H1 (cell line): ENCODE measurements around the gene CAMTA1. TPM values are rescaled to one million over a fixed set of nuclear protein-coding genes. Genes with fewer than 3 reads are reported as not detected.

Experiments
- CTCF ChIA-PET: fragments of 300-600 bp; sonication (Branson Sonifier 250); formaldehyde crosslinking; loops from one replicate; lab custom pipeline; 2021; ENCODE audit not compliant: partially characterized antibody; lab: Charles Lee
- POLR2A ChIA-PET: fragments of 300-600 bp; sonication (Branson Sonifier 250); formaldehyde crosslinking; loops from one replicate; lab custom pipeline; 2021; ENCODE audit warnings: inconsistent platforms; ENCODE audit not compliant: partially characterized antibody; lab: Charles Lee
- DNase-seq, 2 experiments: peaks; one replicate each; pipeline versions ENCODE4 v3.0.0 to v3.0.0-alpha.2; 2010 to 2022; ENCODE audit warnings: low spot score in 2 of 2, low read depth in 1 of 2, mixed read lengths in 1 of 2
- FAIRE-seq: peaks from 2 replicates; lab custom pipeline; 2011; peaks lifted over from hg19 to GRCh38; lab: Jason Lieb, UNC
- H2AFZ ChIP-seq: 2 replicates; pipeline ENCODE4 v1.8.1; 2012; ENCODE audit warnings: low read length, inconsistent platforms
- H2AK5ac ChIP-seq: 2 replicates; pipeline ENCODE4 v1.6.1; 2013; ENCODE audit warnings: low read depth, low read length
- H2BK120ac ChIP-seq: replicated peaks from 2 replicates; pipeline ENCODE3; 2013; ENCODE audit warnings: low read depth, low read length, inconsistent platforms
- H2BK12ac ChIP-seq: 2 replicates; pipeline ENCODE4 v1.6.1; 2013; ENCODE audit warnings: low read depth, low read length
- H2BK15ac ChIP-seq: 2 replicates; pipeline ENCODE4 v1.6.1; 2013; ENCODE audit warnings: low read length
- H2BK20ac ChIP-seq: 2 replicates; pipeline ENCODE4 v1.6.1; 2013; ENCODE audit warnings: low read length
- H2BK5ac ChIP-seq: 2 replicates; pipeline ENCODE4 v1.6.1; 2013; ENCODE audit warnings: low read depth, low read length
- H3K14ac ChIP-seq: 2 replicates; pipeline ENCODE4 v1.6.1; 2013; ENCODE audit warnings: inconsistent platforms; ENCODE audit not compliant: insufficient read length
- H3K18ac ChIP-seq: 2 replicates; pipeline ENCODE4 v1.6.1; 2013; ENCODE audit warnings: low read length; ENCODE audit errors: extremely low read depth
- H3K23ac ChIP-seq: 2 replicates; pipeline ENCODE4 v1.6.1; 2013; ENCODE audit warnings: inconsistent platforms; ENCODE audit not compliant: insufficient read length
- H3K23me2 ChIP-seq: 2 replicates; pipeline ENCODE4 v1.6.1; 2013; ENCODE audit warnings: low read depth, low read length
- H3K27ac ChIP-seq: 2 replicates; pipeline ENCODE4 v1.6.1; 2011; ENCODE audit warnings: low read depth, low read length, inconsistent platforms
- H3K27me3 ChIP-seq, 4 experiments: replicated peaks in 1 of 4; 1 replicate in 1 of 4; 2 replicates in 3 of 4; pipeline versions ENCODE4 v1.6.1 to v1.8.1; 2011 to 2013; ENCODE audit warnings: low read length in 3 of 4, mild to moderate bottlenecking in 3 of 4, inconsistent platforms in 2 of 4, mixed read lengths in 2 of 4, moderate library complexity in 1 of 4; ENCODE audit not compliant: control insufficient read depth in 3 of 4, insufficient read depth in 3 of 4; ENCODE audit errors: extremely low read depth in 1 of 4
- H3K36me3 ChIP-seq, 4 experiments: 2 replicates each; pipeline versions ENCODE4 v1.6.1 to v1.8.1; 2011 to 2013; ENCODE audit warnings: mild to moderate bottlenecking in 4 of 4, low read length in 3 of 4, moderate library complexity in 2 of 4, control low read depth in 1 of 4, inconsistent platforms in 1 of 4; ENCODE audit not compliant: insufficient read depth in 4 of 4, control insufficient read depth in 2 of 4
- H3K4ac ChIP-seq: replicated peaks from 2 replicates; pipeline ENCODE3; 2013; ENCODE audit warnings: low read length, low read depth, mixed read lengths, inconsistent platforms; ENCODE audit not compliant: insufficient read length
- H3K4me1 ChIP-seq, 4 experiments: replicated peaks in 1 of 4; 1 replicate in 1 of 4; 2 replicates in 3 of 4; pipeline versions ENCODE4 v1.6.1 to v1.8.1; 2011 to 2013; ENCODE audit warnings: low read length in 3 of 4, inconsistent platforms in 2 of 4, mixed read lengths in 1 of 4; ENCODE audit not compliant: insufficient read depth in 4 of 4, control insufficient read depth in 3 of 4
- H3K4me2 ChIP-seq, 2 experiments: 2 replicates each; pipeline versions ENCODE4 v1.6.1 to v1.8.1; 2011 to 2013; ENCODE audit warnings: low read depth in 2 of 2, low read length in 2 of 2, control low read depth in 1 of 2, inconsistent platforms in 1 of 2, mild to moderate bottlenecking in 1 of 2; ENCODE audit not compliant: insufficient read depth in 1 of 2
- H3K4me3 ChIP-seq, 4 experiments: fragments of 200-600, 300-600 bp in 1 of 4; sonication (generic), shearing (Covaris generic), sonication (Bioruptor Twin) in 1 of 4; 2 replicates each; pipeline versions ENCODE4 v1.5.1 to v1.8.1; 2011 to 2016; ENCODE audit warnings: low read length in 4 of 4, low read depth in 3 of 4, control low read depth in 2 of 4, inconsistent platforms in 2 of 4, mild to moderate bottlenecking in 2 of 4, mixed read lengths in 1 of 4, moderate library complexity in 1 of 4; ENCODE audit not compliant: insufficient read depth in 2 of 4; ENCODE audit errors: extremely low read depth in 1 of 4
- H3K56ac ChIP-seq: replicated peaks from 2 replicates; pipeline ENCODE3; 2013; ENCODE audit warnings: low read depth, mild to moderate bottlenecking, mixed read lengths, low read length, inconsistent platforms; ENCODE audit not compliant: insufficient read length
- H3K79me1 ChIP-seq: 2 replicates; pipeline ENCODE4 v1.6.1; 2013; ENCODE audit warnings: low read depth, low read length, control low read depth
- H3K79me2 ChIP-seq, 2 experiments: 2 replicates each; pipeline versions ENCODE4 v1.6.1 to v1.8.1; 2012 to 2013; ENCODE audit warnings: low read length in 2 of 2, mild to moderate bottlenecking in 2 of 2, inconsistent platforms in 1 of 2; ENCODE audit not compliant: insufficient read depth in 2 of 2, control insufficient read depth in 1 of 2
- H3K9ac ChIP-seq, 4 experiments: replicated peaks in 1 of 4; 1 replicate in 1 of 4; 2 replicates in 3 of 4; pipeline versions ENCODE4 v1.6.1 to v1.8.1; 2011 to 2013; ENCODE audit warnings: low read depth in 3 of 4, low read length in 3 of 4, control low read depth in 2 of 4, mild to moderate bottlenecking in 2 of 4, moderate library complexity in 2 of 4, inconsistent platforms in 1 of 4; ENCODE audit errors: extremely low read depth in 1 of 4
- H3K9me3 ChIP-seq, 2 experiments: 2 replicates each; pipeline versions ENCODE4 v1.6.1 to v1.8.1; 2012 to 2013; ENCODE audit warnings: mild to moderate bottlenecking in 2 of 2, moderate library complexity in 2 of 2, control low read depth in 1 of 2, inconsistent platforms in 1 of 2, low read depth in 1 of 2, low read length in 1 of 2, mixed read lengths in 1 of 2; ENCODE audit not compliant: insufficient read depth in 2 of 2
- H4K20me1 ChIP-seq, 2 experiments: replicated peaks in 1 of 2; 2 replicates each; pipeline versions ENCODE3 to v1.8.1; 2011 to 2013; ENCODE audit warnings: inconsistent platforms in 2 of 2, low read length in 2 of 2, mild to moderate bottlenecking in 1 of 2; ENCODE audit not compliant: insufficient read depth in 2 of 2, control insufficient read depth in 1 of 2
- H4K5ac ChIP-seq: 2 replicates; pipeline ENCODE4 v1.6.1; 2013; ENCODE audit warnings: low read length, low read depth, mixed read lengths, inconsistent platforms; ENCODE audit not compliant: insufficient read length
- H4K8ac ChIP-seq: 2 replicates; pipeline ENCODE4 v1.8.0; 2013; ENCODE audit warnings: mild to moderate bottlenecking, moderate library complexity, low read length, inconsistent platforms; ENCODE audit not compliant: insufficient read depth; ENCODE audit errors: extremely low read depth
- H4K91ac ChIP-seq: replicated peaks from 2 replicates; pipeline ENCODE3; 2013; ENCODE audit warnings: low read length, mixed read lengths, inconsistent platforms; ENCODE audit not compliant: insufficient read length
- MAX ChIP-seq: IDR thresholded peaks from 2 replicates; pipeline ENCODE4 v1.6.1; 2012; ENCODE audit warnings: inconsistent platforms
- WGBS, 2 experiments: shearing (Covaris generic) in 1 of 2; methylation state at CpG; one replicate each; pipeline versions ENCODE4 v1.1.6 to v1.1.7; 2013 to 2015; ENCODE audit warnings: low lambda C conversion rate in 2 of 2, mixed read lengths in 2 of 2, inconsistent platforms in 1 of 2, low coverage in 1 of 2, missing lambda C conversion rate in 1 of 2; ENCODE audit not compliant: insufficient replicate concordance in 2 of 2, insufficient coverage in 1 of 2, insufficient read length in 1 of 2; ENCODE audit errors: extremely low coverage in 1 of 2, missing lambda C conversion rate in 1 of 2; 5-methylcytosine and 5-hydroxymethylcytosine counted together
- polyA plus RNA-seq, 7 experiments: library from polyadenylated mRNA; depleted of rRNA in 3 of 7; stranded (reverse) in 5 of 7; unstranded in 2 of 7; fragments of >200 nt in 5 of 7; fragments of 200-250 nt in 2 of 7; gene quantifications; 1 replicate in 5 of 7; 2 replicates in 1 of 7; 4 replicates in 1 of 7; pipeline versions ENCODE4 v1.2.1 to v1.2.3, GENCODE V29; 2011 to 2013; ENCODE audit warnings: missing spikeins in 2 of 7, mixed read lengths in 2 of 7
- total RNA-seq: library from RNA; stranded (reverse); fragmentation: NEBNext Ultra II Directional; extraction: Animal tissue kit (Norgen Biotek cat#: 25700); gene quantifications from 2 replicates; pipeline ENCODE4 v1.2.1, GENCODE V29; 2021

CAMTA1 gene
- total and polyA plus RNA-seq, 2 of the 8 experiments (the other 6 are each of a cell fraction or from before 2014, with no cell fraction given), result 65.0 to 119 TPM

GRCh38 chr1:6815726-6816125, 30.5 kb downstream of the CAMTA1 start:
- no peak overlapping the region for H3K4ac ChIP-seq
- peaks cover 5 to 23% of the 10 kb centered on the region in 2 experiments for H4K20me1 ChIP-seq
- no peak overlapping the region for H4K8ac ChIP-seq
- H2AK5ac ChIP-seq, result no peak overlapping the region
- H2BK120ac ChIP-seq, result no peak overlapping the region
- 89% methylated on average over 2 of the region's 2 CpGs; no CpG with 5 or more reads in 1 of the 2 experiments for WGBS, 2 experiments
- FAIRE-seq, result no peak
- no peak overlapping the region for H3K9ac ChIP-seq
- no peak overlapping the region for H2BK20ac ChIP-seq
- 0 out of 4 replicates have a peak overlapping the region, but pooled peaks of 1 of the 2 experiments have one; percentile 16 for H3K4me2 ChIP-seq
- no peak overlapping the region for H4K91ac ChIP-seq
- no peak overlapping the region for H3K14ac ChIP-seq
- H3K23ac ChIP-seq, result no peak overlapping the region
- H3K79me1 ChIP-seq, result peaks cover 11% of the 10 kb centered on the region
- no peak for TF ChIP-seq MAX
- H3K56ac ChIP-seq, result no peak overlapping the region
- no peak overlapping the region for H4K5ac ChIP-seq
- no peak overlapping the region for H2BK5ac ChIP-seq
- no peak overlapping the region for H3K18ac ChIP-seq
- no peak overlapping the region for H2BK15ac ChIP-seq
- no peaks in the 10 kb centered on the region for H3K36me3 ChIP-seq
- CTCF ChIA-PET, result no interaction called here
- H3K9me3 ChIP-seq, result no peaks in the 10 kb centered on the region
- no peak overlapping the region for H2AFZ ChIP-seq
- H3K27ac ChIP-seq, result no peak overlapping the region
- H3K79me2 ChIP-seq, result peaks cover 14 to 97% of the 10 kb centered on the region in 2 experiments
- H3K27me3 ChIP-seq, result no peaks in the 10 kb centered on the region
- DNase-seq, result no peak
- no peak overlapping the region for H3K4me3 ChIP-seq
- POLR2A ChIA-PET, result no interaction called here
- H2BK12ac ChIP-seq, result no peak overlapping the region
- peaks cover 0 to 6% (median 0%) of the 10 kb centered on the region in 4 experiments; a peak in 3 of 7 replicates for H3K4me1 ChIP-seq
- no peaks in the 10 kb centered on the region for H3K23me2 ChIP-seq
